H1 (cell line): ENCODE results near the gene SPATA32. TPM values are rescaled to one million over a fixed set of nuclear protein-coding genes. Genes with fewer than 3 reads are reported as not detected.

ENCODE experiments used
- CTCF ChIA-PET: fragments of 300-600 bp; sonication (Branson Sonifier 250); formaldehyde crosslinking; loops from one replicate; lab custom pipeline; 2021; ENCODE audit not compliant: partially characterized antibody; lab: Charles Lee
- POLR2A ChIA-PET: fragments of 300-600 bp; sonication (Branson Sonifier 250); formaldehyde crosslinking; loops from one replicate; lab custom pipeline; 2021; ENCODE audit warnings: inconsistent platforms; ENCODE audit not compliant: partially characterized antibody; lab: Charles Lee
- DNase-seq, 2 experiments: peaks; one replicate each; pipeline versions ENCODE4 v3.0.0 to v3.0.0-alpha.2; 2010 to 2022; ENCODE audit warnings: low spot score in 2 of 2, low read depth in 1 of 2, mixed read lengths in 1 of 2
- FAIRE-seq: peaks from 2 replicates; lab custom pipeline; 2011; peaks lifted over from hg19 to GRCh38; lab: Jason Lieb, UNC
- H2AFZ ChIP-seq: 2 replicates; pipeline ENCODE4 v1.8.1; 2012; ENCODE audit warnings: low read length, inconsistent platforms
- H2AK5ac ChIP-seq: 2 replicates; pipeline ENCODE4 v1.6.1; 2013; ENCODE audit warnings: low read depth, low read length
- H2BK120ac ChIP-seq: replicated peaks from 2 replicates; pipeline ENCODE3; 2013; ENCODE audit warnings: low read depth, low read length, inconsistent platforms
- H2BK12ac ChIP-seq: 2 replicates; pipeline ENCODE4 v1.6.1; 2013; ENCODE audit warnings: low read depth, low read length
- H2BK15ac ChIP-seq: 2 replicates; pipeline ENCODE4 v1.6.1; 2013; ENCODE audit warnings: low read length
- H2BK20ac ChIP-seq: 2 replicates; pipeline ENCODE4 v1.6.1; 2013; ENCODE audit warnings: low read length
- H2BK5ac ChIP-seq: 2 replicates; pipeline ENCODE4 v1.6.1; 2013; ENCODE audit warnings: low read depth, low read length
- H3K14ac ChIP-seq: 2 replicates; pipeline ENCODE4 v1.6.1; 2013; ENCODE audit warnings: inconsistent platforms; ENCODE audit not compliant: insufficient read length
- H3K18ac ChIP-seq: 2 replicates; pipeline ENCODE4 v1.6.1; 2013; ENCODE audit warnings: low read length; ENCODE audit errors: extremely low read depth
- H3K23ac ChIP-seq: 2 replicates; pipeline ENCODE4 v1.6.1; 2013; ENCODE audit warnings: inconsistent platforms; ENCODE audit not compliant: insufficient read length
- H3K23me2 ChIP-seq: 2 replicates; pipeline ENCODE4 v1.6.1; 2013; ENCODE audit warnings: low read depth, low read length
- H3K27ac ChIP-seq: 2 replicates; pipeline ENCODE4 v1.6.1; 2011; ENCODE audit warnings: low read depth, low read length, inconsistent platforms
- H3K27me3 ChIP-seq, 4 experiments: replicated peaks in 1 of 4; 1 replicate in 1 of 4; 2 replicates in 3 of 4; pipeline versions ENCODE4 v1.6.1 to v1.8.1; 2011 to 2013; ENCODE audit warnings: low read length in 3 of 4, mild to moderate bottlenecking in 3 of 4, inconsistent platforms in 2 of 4, mixed read lengths in 2 of 4, moderate library complexity in 1 of 4; ENCODE audit not compliant: control insufficient read depth in 3 of 4, insufficient read depth in 3 of 4; ENCODE audit errors: extremely low read depth in 1 of 4
- H3K36me3 ChIP-seq, 4 experiments: 2 replicates each; pipeline versions ENCODE4 v1.6.1 to v1.8.1; 2011 to 2013; ENCODE audit warnings: mild to moderate bottlenecking in 4 of 4, low read length in 3 of 4, moderate library complexity in 2 of 4, control low read depth in 1 of 4, inconsistent platforms in 1 of 4; ENCODE audit not compliant: insufficient read depth in 4 of 4, control insufficient read depth in 2 of 4
- H3K4ac ChIP-seq: replicated peaks from 2 replicates; pipeline ENCODE3; 2013; ENCODE audit warnings: low read length, low read depth, mixed read lengths, inconsistent platforms; ENCODE audit not compliant: insufficient read length
- H3K4me1 ChIP-seq, 4 experiments: replicated peaks in 1 of 4; 1 replicate in 1 of 4; 2 replicates in 3 of 4; pipeline versions ENCODE4 v1.6.1 to v1.8.1; 2011 to 2013; ENCODE audit warnings: low read length in 3 of 4, inconsistent platforms in 2 of 4, mixed read lengths in 1 of 4; ENCODE audit not compliant: insufficient read depth in 4 of 4, control insufficient read depth in 3 of 4
- H3K4me2 ChIP-seq, 2 experiments: 2 replicates each; pipeline versions ENCODE4 v1.6.1 to v1.8.1; 2011 to 2013; ENCODE audit warnings: low read depth in 2 of 2, low read length in 2 of 2, control low read depth in 1 of 2, inconsistent platforms in 1 of 2, mild to moderate bottlenecking in 1 of 2; ENCODE audit not compliant: insufficient read depth in 1 of 2
- H3K4me3 ChIP-seq, 4 experiments: fragments of 200-600, 300-600 bp in 1 of 4; sonication (generic), shearing (Covaris generic), sonication (Bioruptor Twin) in 1 of 4; 2 replicates each; pipeline versions ENCODE4 v1.5.1 to v1.8.1; 2011 to 2016; ENCODE audit warnings: low read length in 4 of 4, low read depth in 3 of 4, control low read depth in 2 of 4, inconsistent platforms in 2 of 4, mild to moderate bottlenecking in 2 of 4, mixed read lengths in 1 of 4, moderate library complexity in 1 of 4; ENCODE audit not compliant: insufficient read depth in 2 of 4; ENCODE audit errors: extremely low read depth in 1 of 4
- H3K56ac ChIP-seq: replicated peaks from 2 replicates; pipeline ENCODE3; 2013; ENCODE audit warnings: low read depth, mild to moderate bottlenecking, mixed read lengths, low read length, inconsistent platforms; ENCODE audit not compliant: insufficient read length
- H3K79me1 ChIP-seq: 2 replicates; pipeline ENCODE4 v1.6.1; 2013; ENCODE audit warnings: low read depth, low read length, control low read depth
- H3K79me2 ChIP-seq, 2 experiments: 2 replicates each; pipeline versions ENCODE4 v1.6.1 to v1.8.1; 2012 to 2013; ENCODE audit warnings: low read length in 2 of 2, mild to moderate bottlenecking in 2 of 2, inconsistent platforms in 1 of 2; ENCODE audit not compliant: insufficient read depth in 2 of 2, control insufficient read depth in 1 of 2
- H3K9ac ChIP-seq, 4 experiments: replicated peaks in 1 of 4; 1 replicate in 1 of 4; 2 replicates in 3 of 4; pipeline versions ENCODE4 v1.6.1 to v1.8.1; 2011 to 2013; ENCODE audit warnings: low read depth in 3 of 4, low read length in 3 of 4, control low read depth in 2 of 4, mild to moderate bottlenecking in 2 of 4, moderate library complexity in 2 of 4, inconsistent platforms in 1 of 4; ENCODE audit errors: extremely low read depth in 1 of 4
- H3K9me3 ChIP-seq, 2 experiments: 2 replicates each; pipeline versions ENCODE4 v1.6.1 to v1.8.1; 2012 to 2013; ENCODE audit warnings: mild to moderate bottlenecking in 2 of 2, moderate library complexity in 2 of 2, control low read depth in 1 of 2, inconsistent platforms in 1 of 2, low read depth in 1 of 2, low read length in 1 of 2, mixed read lengths in 1 of 2; ENCODE audit not compliant: insufficient read depth in 2 of 2
- H4K20me1 ChIP-seq, 2 experiments: replicated peaks in 1 of 2; 2 replicates each; pipeline versions ENCODE3 to v1.8.1; 2011 to 2013; ENCODE audit warnings: inconsistent platforms in 2 of 2, low read length in 2 of 2, mild to moderate bottlenecking in 1 of 2; ENCODE audit not compliant: insufficient read depth in 2 of 2, control insufficient read depth in 1 of 2
- H4K5ac ChIP-seq: 2 replicates; pipeline ENCODE4 v1.6.1; 2013; ENCODE audit warnings: low read length, low read depth, mixed read lengths, inconsistent platforms; ENCODE audit not compliant: insufficient read length
- H4K8ac ChIP-seq: 2 replicates; pipeline ENCODE4 v1.8.0; 2013; ENCODE audit warnings: mild to moderate bottlenecking, moderate library complexity, low read length, inconsistent platforms; ENCODE audit not compliant: insufficient read depth; ENCODE audit errors: extremely low read depth
- H4K91ac ChIP-seq: replicated peaks from 2 replicates; pipeline ENCODE3; 2013; ENCODE audit warnings: low read length, mixed read lengths, inconsistent platforms; ENCODE audit not compliant: insufficient read length
- EP300 ChIP-seq, 2 experiments: IDR thresholded peaks; 1 replicate in 1 of 2; 2 replicates in 1 of 2; pipeline ENCODE4 v1.6.1; 2011 to 2012; ENCODE audit warnings: low read depth in 2 of 2, low read length in 2 of 2, mild to moderate bottlenecking in 2 of 2, borderline replicate concordance in 1 of 2, inconsistent platforms in 1 of 2, moderate library complexity in 1 of 2
- RAD21 ChIP-seq, 2 experiments: IDR thresholded peaks in 1 of 2; conservative IDR thresholded peaks in 1 of 2; 2 replicates each; pipeline ENCODE4 v1.6.1; 2011; ENCODE audit warnings: low read depth in 2 of 2, low read length in 2 of 2, improper control_type of control experiment in 1 of 2, inconsistent platforms in 1 of 2, mild to moderate bottlenecking in 1 of 2, moderate library complexity in 1 of 2
- RNF2 ChIP-seq: fragments of 200-900, 300-1000 bp; sonication (generic); IDR thresholded peaks from 2 replicates; pipeline ENCODE4 v1.7.1; 2016; ENCODE audit warnings: borderline replicate concordance, low read depth, mild to moderate bottlenecking, antibody characterized with exemption, low read length; ENCODE audit not compliant: poor library complexity, severe bottlenecking; ENCODE audit errors: missing control alignments
- SP1 ChIP-seq: IDR thresholded peaks from 2 replicates; pipeline ENCODE4 v1.6.1; 2011; ENCODE audit warnings: low read depth, low read length
- SP2 ChIP-seq: IDR thresholded peaks from 2 replicates; pipeline ENCODE4 v1.6.1; 2012; ENCODE audit warnings: mild to moderate bottlenecking, low read length, inconsistent platforms
- WGBS, 2 experiments: shearing (Covaris generic) in 1 of 2; methylation state at CpG; one replicate each; pipeline versions ENCODE4 v1.1.6 to v1.1.7; 2013 to 2015; ENCODE audit warnings: low lambda C conversion rate in 2 of 2, mixed read lengths in 2 of 2, inconsistent platforms in 1 of 2, low coverage in 1 of 2, missing lambda C conversion rate in 1 of 2; ENCODE audit not compliant: insufficient replicate concordance in 2 of 2, insufficient coverage in 1 of 2, insufficient read length in 1 of 2; ENCODE audit errors: extremely low coverage in 1 of 2, missing lambda C conversion rate in 1 of 2; 5-methylcytosine and 5-hydroxymethylcytosine counted together
- polyA plus RNA-seq, 7 experiments: library from polyadenylated mRNA; depleted of rRNA in 3 of 7; stranded (reverse) in 5 of 7; unstranded in 2 of 7; fragments of >200 nt in 5 of 7; fragments of 200-250 nt in 2 of 7; gene quantifications; 1 replicate in 5 of 7; 2 replicates in 1 of 7; 4 replicates in 1 of 7; pipeline versions ENCODE4 v1.2.1 to v1.2.3, GENCODE V29; 2011 to 2013; ENCODE audit warnings: missing spikeins in 2 of 7, mixed read lengths in 2 of 7
- total RNA-seq: library from RNA; stranded (reverse); fragmentation: NEBNext Ultra II Directional; extraction: Animal tissue kit (Norgen Biotek cat#: 25700); gene quantifications from 2 replicates; pipeline ENCODE4 v1.2.1, GENCODE V29; 2021
- TF ChIP-seq, protein P1 (sequence below), 3 experiments: IDR thresholded peaks; 1 replicate in 2 of 3; 2 replicates in 1 of 3; pipeline versions ENCODE4 v1.5.1 to v1.6.1; 2011; ENCODE audit warnings: low read length in 3 of 3, mild to moderate bottlenecking in 3 of 3, inconsistent platforms in 2 of 3, low read depth in 1 of 3, moderate library complexity in 1 of 3; ENCODE audit not compliant: insufficient read depth in 1 of 3; ENCODE audit errors: control extremely low read depth in 1 of 3

Gene SPATA32
- total and polyA plus RNA-seq, 2 of the 8 experiments (the other 6 are each of a cell fraction or from before 2014, with no cell fraction given) = 0.24 TPM; not detected in 1

- no peaks in the 10 kb centered on the region for H3K79me1 ChIP-seq
- peak in 1 of 2 experiments; percentile 67 for DNase-seq
- no peaks in the 10 kb centered on the region for H3K4me1 ChIP-seq
- WGBS, 2 experiments = 91% methylated on average over 20 of the region's 21 CpGs; no CpG with 5 or more reads in 1 of the 2 experiments
- no peak overlapping the region for H4K5ac ChIP-seq
- H2BK120ac ChIP-seq = no peak overlapping the region
- ChIA-PET POLR2A (interaction anchor here (0.5 to 1.7 kb wide), 4 partner anchors 28 to 136 kb away, joined by 3 to 4 read pairs (median 4); partner anchors contain the start of genes HEXIM1 and MAP3K14), CTCF (interaction anchor here (0.5 to 29.1 kb wide), 22 partner anchors 10 to 149 kb away, joined by 3 to 579 read pairs (median 4); partner anchors contain the start of genes ACBD4, HEXIM1 and MAP3K14)
- H2AFZ ChIP-seq = no peak overlapping the region
- peak overlapping the region; percentile 15; the same call in 1 of the 2 replicates for H4K8ac ChIP-seq
- FAIRE-seq = no peak
- H2BK12ac ChIP-seq = peak overlapping the region; percentile 71; the same call in 1 of the 2 replicates
- no peak overlapping the region for H2BK15ac ChIP-seq
- H3K36me3 ChIP-seq = peaks cover 0 to 14% (median 9%) of the 10 kb centered on the region in 4 experiments; a peak in 3 of 8 replicates
- no peak overlapping the region for H3K4me3 ChIP-seq
- H3K9me3 ChIP-seq = no peaks in the 10 kb centered on the region
- no peaks in the 10 kb centered on the region for H3K27me3 ChIP-seq
- H3K23me2 ChIP-seq = no peaks in the 10 kb centered on the region
- no peak overlapping the region for H3K4ac ChIP-seq
- no peak overlapping the region for H3K56ac ChIP-seq
- no peak overlapping the region for H3K23ac ChIP-seq
- H2BK20ac ChIP-seq = no peak overlapping the region
- no peak overlapping the region for H2AK5ac ChIP-seq
- TF ChIP-seq EP300 (IDR thresholded peaks at IDR 0.05; ENCODE audit: borderline replicate concordance in 1 of 2, low read depth in 2 of 2, low read length in 2 of 2) (no peak), RAD21 (IDR thresholded peaks at IDR 0.05 in 1 of 2, conservative IDR thresholded peaks at IDR 0.05 in 1 of 2; ENCODE audit: low read depth in 2 of 2, low read length in 2 of 2) (peak; percentile 31 to 55; a peak in 2 of 4 replicates), SP1 (no peak), SP2 (no peak), RNF2 (no peak)
- TF ChIP-seq, protein P1, sequence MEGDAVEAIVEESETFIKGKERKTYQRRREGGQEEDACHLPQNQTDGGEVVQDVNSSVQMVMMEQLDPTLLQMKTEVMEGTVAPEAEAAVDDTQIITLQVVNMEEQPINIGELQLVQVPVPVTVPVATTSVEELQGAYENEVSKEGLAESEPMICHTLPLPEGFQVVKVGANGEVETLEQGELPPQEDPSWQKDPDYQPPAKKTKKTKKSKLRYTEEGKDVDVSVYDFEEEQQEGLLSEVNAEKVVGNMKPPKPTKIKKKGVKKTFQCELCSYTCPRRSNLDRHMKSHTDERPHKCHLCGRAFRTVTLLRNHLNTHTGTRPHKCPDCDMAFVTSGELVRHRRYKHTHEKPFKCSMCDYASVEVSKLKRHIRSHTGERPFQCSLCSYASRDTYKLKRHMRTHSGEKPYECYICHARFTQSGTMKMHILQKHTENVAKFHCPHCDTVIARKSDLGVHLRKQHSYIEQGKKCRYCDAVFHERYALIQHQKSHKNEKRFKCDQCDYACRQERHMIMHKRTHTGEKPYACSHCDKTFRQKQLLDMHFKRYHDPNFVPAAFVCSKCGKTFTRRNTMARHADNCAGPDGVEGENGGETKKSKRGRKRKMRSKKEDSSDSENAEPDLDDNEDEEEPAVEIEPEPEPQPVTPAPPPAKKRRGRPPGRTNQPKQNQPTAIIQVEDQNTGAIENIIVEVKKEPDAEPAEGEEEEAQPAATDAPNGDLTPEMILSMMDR (IDR thresholded peaks at IDR 0.05; ENCODE audit: control extremely low read depth in 1 of 3, insufficient read depth in 1 of 3, low read depth in 1 of 3, low read length in 3 of 3) = peak; percentile 34 to 81 (median 60); a peak in 3 of 4 replicates
- peak overlapping the region; percentile 58 for H2BK5ac ChIP-seq
- H4K91ac ChIP-seq = no peak overlapping the region
- no peak overlapping the region for H3K4me2 ChIP-seq
- H4K20me1 ChIP-seq = no peaks in the 10 kb centered on the region
- no peak overlapping the region for H3K27ac ChIP-seq
- H3K18ac ChIP-seq = no peak overlapping the region
- 0 out of 7 replicates have a peak overlapping the region, but pooled peaks of 1 of the 4 experiments have one; percentile 7 for H3K9ac ChIP-seq
- no peak overlapping the region for H3K14ac ChIP-seq
- no peaks in the 10 kb centered on the region for H3K79me2 ChIP-seq
Measured at GRCh38 chr17:45284176-45285140, 22.6 kb upstream of the SPATA32 start.
